ENCODE measurements around the gene IGSF1.

Gene IGSF1

GRCh38 chrX:131298036-131298435, 8.9 kb upstream of the IGSF1 start:
- no peak for DNase-seq (ENCODE audit: extremely low read depth, low read depth)
- no peak overlapping the region for H3K4me3 ChIP-seq (replicated peaks; ENCODE audit: low read depth, low read length)
- TF ChIP-seq, protein P1, sequence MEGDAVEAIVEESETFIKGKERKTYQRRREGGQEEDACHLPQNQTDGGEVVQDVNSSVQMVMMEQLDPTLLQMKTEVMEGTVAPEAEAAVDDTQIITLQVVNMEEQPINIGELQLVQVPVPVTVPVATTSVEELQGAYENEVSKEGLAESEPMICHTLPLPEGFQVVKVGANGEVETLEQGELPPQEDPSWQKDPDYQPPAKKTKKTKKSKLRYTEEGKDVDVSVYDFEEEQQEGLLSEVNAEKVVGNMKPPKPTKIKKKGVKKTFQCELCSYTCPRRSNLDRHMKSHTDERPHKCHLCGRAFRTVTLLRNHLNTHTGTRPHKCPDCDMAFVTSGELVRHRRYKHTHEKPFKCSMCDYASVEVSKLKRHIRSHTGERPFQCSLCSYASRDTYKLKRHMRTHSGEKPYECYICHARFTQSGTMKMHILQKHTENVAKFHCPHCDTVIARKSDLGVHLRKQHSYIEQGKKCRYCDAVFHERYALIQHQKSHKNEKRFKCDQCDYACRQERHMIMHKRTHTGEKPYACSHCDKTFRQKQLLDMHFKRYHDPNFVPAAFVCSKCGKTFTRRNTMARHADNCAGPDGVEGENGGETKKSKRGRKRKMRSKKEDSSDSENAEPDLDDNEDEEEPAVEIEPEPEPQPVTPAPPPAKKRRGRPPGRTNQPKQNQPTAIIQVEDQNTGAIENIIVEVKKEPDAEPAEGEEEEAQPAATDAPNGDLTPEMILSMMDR (IDR thresholded peaks at IDR 0.05; ENCODE audit: low read depth, low read length, missing control alignments) = no peak

GRCh38 chrX:131289527-131289926, 421 bp upstream of the IGSF1 start:
- TF ChIP-seq, protein P1 (IDR thresholded peaks at IDR 0.05; ENCODE audit: low read depth, low read length, missing control alignments) = no peak
- no peak overlapping the region for H3K4me3 ChIP-seq (replicated peaks; ENCODE audit: low read depth, low read length)
- no peak for DNase-seq (ENCODE audit: extremely low read depth, low read depth)

DNA sequence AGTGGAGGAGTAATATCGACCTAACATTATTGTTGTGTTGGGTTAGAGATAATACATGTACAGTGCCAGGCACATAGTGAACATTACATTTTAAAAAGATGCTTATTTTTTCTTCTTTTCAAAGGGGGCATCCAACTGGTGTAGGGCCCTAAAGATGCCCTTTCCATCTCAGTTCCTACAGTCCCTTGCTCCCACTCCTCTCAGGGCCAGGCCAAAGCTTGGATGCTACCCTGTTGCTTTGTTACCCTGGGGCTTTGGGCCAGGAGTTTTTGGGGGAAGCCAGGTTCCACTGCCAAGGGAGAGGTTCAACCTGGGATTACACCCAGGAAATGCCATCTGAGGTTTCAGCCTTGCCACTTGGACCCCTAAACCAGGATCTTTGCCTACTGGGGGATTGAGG, 918 bp downstream of the IGSF1 start:
- no peak for DNase-seq (ENCODE audit: extremely low read depth, low read depth)
- H3K4me3 ChIP-seq (replicated peaks; ENCODE audit: low read depth, low read length) = no peak overlapping the region
- TF ChIP-seq, protein P1 (IDR thresholded peaks at IDR 0.05; ENCODE audit: low read depth, low read length, missing control alignments) = no peak

DNA sequence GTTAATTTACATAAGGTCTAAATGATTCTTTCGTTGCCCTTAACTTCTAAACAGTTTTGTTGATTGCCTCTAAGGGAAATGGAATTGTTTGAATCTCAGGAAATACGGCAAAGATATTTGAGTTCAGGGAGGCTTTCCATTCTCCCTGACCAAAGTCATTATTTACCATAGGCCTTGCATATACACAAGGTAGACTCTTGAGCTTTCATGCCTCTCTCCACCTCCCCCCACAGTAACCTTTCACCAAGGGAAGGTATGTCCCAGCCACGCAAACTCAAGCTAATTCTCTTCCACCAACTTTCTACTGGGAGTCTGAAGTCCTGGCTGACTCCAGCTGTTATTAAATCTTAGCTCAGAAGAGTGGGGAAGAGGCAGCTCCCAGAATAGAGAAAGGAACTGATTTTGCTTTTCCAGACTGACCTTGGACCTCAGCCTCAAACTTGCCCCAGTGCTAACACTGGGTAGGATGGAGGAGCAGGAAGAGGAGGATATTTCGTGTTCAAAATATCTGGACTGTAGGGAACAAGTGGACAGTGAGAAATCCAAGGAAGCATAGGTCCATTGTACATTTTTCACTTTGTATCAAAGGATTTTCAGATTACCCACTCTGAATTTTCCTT, 1.4 kb downstream of the IGSF1 start:
- TF ChIP-seq, protein P1 (IDR thresholded peaks at IDR 0.05; ENCODE audit: low read depth, low read length, missing control alignments) = no peak
- no peak overlapping the region for H3K4me3 ChIP-seq (replicated peaks; ENCODE audit: low read depth, low read length)
- DNase-seq (ENCODE audit: extremely low read depth, low read depth) = no peak

- TF ChIP-seq, protein P1 (IDR thresholded peaks at IDR 0.05; ENCODE audit: low read depth, low read length, missing control alignments) = no peak
- no peak for DNase-seq (ENCODE audit: extremely low read depth, low read depth)
- no peak overlapping the region for H3K4me3 ChIP-seq (replicated peaks; ENCODE audit: low read depth, low read length)
Measured at GRCh38 chrX:131279617-131280016, 9.5 kb downstream of the IGSF1 start.

DNA sequence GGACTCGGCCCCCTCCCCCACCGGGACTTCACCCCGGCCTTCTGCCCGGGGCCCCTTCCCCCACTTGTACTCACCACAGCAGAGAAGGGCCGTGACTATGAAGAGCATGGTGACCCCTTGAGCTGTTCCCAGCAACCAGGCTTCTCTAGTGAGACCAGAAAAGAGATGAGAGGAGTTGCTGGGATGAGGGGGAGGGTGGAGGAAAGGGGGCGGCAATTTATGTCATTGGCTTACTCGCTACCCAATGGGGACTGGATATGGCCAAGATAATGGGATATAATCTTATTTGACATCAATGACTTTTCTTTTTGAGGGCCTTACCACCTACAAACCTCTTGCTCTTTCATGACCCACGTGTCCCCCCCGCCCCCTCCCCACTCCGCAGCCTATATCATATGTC, 9.9 kb downstream of the IGSF1 start:
- TF ChIP-seq, protein P1 (IDR thresholded peaks at IDR 0.05; ENCODE audit: low read depth, low read length, missing control alignments) = no peak
- H3K4me3 ChIP-seq (replicated peaks; ENCODE audit: low read depth, low read length) = no peak overlapping the region
- DNase-seq (ENCODE audit: extremely low read depth, low read depth) = no peak
